Ascending aorta (tissue), 2 donors: ENCODE data around the gene CEP78. TPM values are rescaled to one million over a fixed set of nuclear protein-coding genes. Genes with fewer than 3 reads are reported as not detected.

Source experiments
- DNase-seq, 2 donors: peaks; one replicate each; pipeline ENCODE4 v3.0.0-alpha.2; 2019; ENCODE audit warnings: low spot score in 2 of 2
- H3K27ac ChIP-seq, 2 donors: fragments of 200-600 bp; sonication (generic); one replicate each; pipeline ENCODE4 v1.5.1; 2016 to 2017; ENCODE audit warnings: mild to moderate bottlenecking in 1 of 2
- H3K27me3 ChIP-seq: fragments of 200-600 bp; sonication (generic); one replicate; pipeline ENCODE4 v1.5.1; 2017
- H3K36me3 ChIP-seq, 2 donors: fragments of 200-600 bp; sonication (generic); one replicate each; pipeline ENCODE4 v1.5.1; 2016
- H3K4me1 ChIP-seq, 2 donors: fragments of 200-600 bp; sonication (generic); one replicate each; pipeline ENCODE4 v1.5.1; 2016 to 2017; ENCODE audit warnings: mild to moderate bottlenecking in 1 of 2
- H3K4me3 ChIP-seq, 2 donors: fragments of 200-600 bp; sonication (generic); one replicate each; pipeline ENCODE4 v1.5.1; 2016 to 2017; ENCODE audit warnings: mild to moderate bottlenecking in 1 of 2
- H3K9me3 ChIP-seq, 2 donors: fragments of 200-600 bp; sonication (generic); one replicate each; pipeline ENCODE4 v1.5.1; 2016
- CTCF ChIP-seq, 3 experiments: fragments of 200-600 bp in 2 of 3; fragments of 450-650 bp in 1 of 3; sonication (generic) in 2 of 3; IDR thresholded peaks; one replicate each; pipeline ENCODE4 v1.5.1; 2016 to 2019; ENCODE audit warnings: antibody characterized with exemption in 3 of 3, mild to moderate bottlenecking in 1 of 3, moderate library complexity in 1 of 3
- intact Hi-C: fragments of 100-400 bp; cut with DNase I; formaldehyde crosslinking; loops from one replicate; pipeline ENCODE4 v1.15.1; 2023
- total RNA-seq: library from RNA; depleted of rRNA; stranded (reverse); fragments of >200 nt; gene quantifications from one replicate; pipeline ENCODE4 v1.1.0, GENCODE V29; 2016

The CEP78 gene
- total RNA-seq, 1 donor from 2014 or later: 19.8 TPM

- no peak for DNase-seq
- TF ChIP-seq CTCF (IDR thresholded peaks at IDR 0.05): no peak
- H3K4me3 ChIP-seq: no peak overlapping the region
- H3K36me3 ChIP-seq: no peaks in the 10 kb centered on the region
- no peaks in the 10 kb centered on the region for H3K4me1 ChIP-seq
- intact Hi-C loops: no loop called here
- no peak overlapping the region for H3K27ac ChIP-seq
- no peaks in the 10 kb centered on the region for H3K27me3 ChIP-seq
- no peaks in the 10 kb centered on the region for H3K9me3 ChIP-seq
These were observed 78.7 kb downstream of the CEP78 start for GRCh38 chr9:78314550-78314949.

- TF ChIP-seq CTCF (IDR thresholded peaks at IDR 0.05): no peak
- Histone ChIP-seq H3K36me3 (no peaks in the 10 kb centered on the region), H3K27ac (no peak overlapping the region), H3K4me1 (no peaks in the 10 kb centered on the region), H3K27me3 (no peaks in the 10 kb centered on the region), H3K4me3 (no peak overlapping the region), H3K9me3 (no peaks in the 10 kb centered on the region)
- DNase-seq: no peak
- intact Hi-C loops: no loop called here
These were observed 79.3 kb downstream of the CEP78 start for GRCh38 chr9:78314953-78315870.

- no peak overlapping the region for H3K27ac ChIP-seq
- intact Hi-C loops: no loop called here
- no peaks in the 10 kb centered on the region for H3K27me3 ChIP-seq
- H3K4me3 ChIP-seq: no peak overlapping the region
- H3K36me3 ChIP-seq: no peaks in the 10 kb centered on the region
- no peaks in the 10 kb centered on the region for H3K4me1 ChIP-seq
- DNase-seq: no peak
- H3K9me3 ChIP-seq: no peaks in the 10 kb centered on the region
- no peak for TF ChIP-seq CTCF (IDR thresholded peaks at IDR 0.05)
These were observed 80.5 kb downstream of the CEP78 start for GRCh38 chr9:78316166-78316892.

- TF ChIP-seq CTCF (IDR thresholded peaks at IDR 0.05): no peak
- H3K27ac ChIP-seq: no peak overlapping the region
- no peak overlapping the region for H3K4me3 ChIP-seq
- intact Hi-C loops: no loop called here
- no peaks in the 10 kb centered on the region for H3K27me3 ChIP-seq
- no peak for DNase-seq
- no peaks in the 10 kb centered on the region for H3K4me1 ChIP-seq
- H3K9me3 ChIP-seq: no peaks in the 10 kb centered on the region
- H3K36me3 ChIP-seq: no peaks in the 10 kb centered on the region
These were observed 83.5 kb downstream of the CEP78 start for GRCh38 chr9:78319197-78320029.

- Histone ChIP-seq H3K36me3 (no peaks in the 10 kb centered on the region), H3K4me3 (no peak overlapping the region), H3K4me1 (no peaks in the 10 kb centered on the region), H3K9me3 (no peaks in the 10 kb centered on the region), H3K27ac (no peak overlapping the region), H3K27me3 (no peaks in the 10 kb centered on the region)
- intact Hi-C loops: no loop called here
- TF ChIP-seq CTCF (IDR thresholded peaks at IDR 0.05): no peak
- no peak for DNase-seq
These were observed 84.3 kb downstream of the CEP78 start for GRCh38 chr9:78320030-78320693.
